SU-DHL-6 (cell line): ENCODE data around the gene CNNM1.

ENCODE experiments used
- H2AFZ ChIP-seq: fragments of 200-600 bp; sonication (generic); 2 replicates; pipeline ENCODE4 v1.6.1; 2014; ENCODE audit warnings: low read depth, mild to moderate bottlenecking, moderate library complexity, mixed read lengths, antibody characterized with exemption, low read length; ENCODE audit not compliant: severe bottlenecking
- H3F3A ChIP-seq: fragments of 200-600 bp; shearing (Covaris generic); 2 replicates; pipeline ENCODE4 v1.6.0; 2016; ENCODE audit warnings: antibody characterized with exemption, mild to moderate bottlenecking; ENCODE audit not compliant: insufficient read depth
- H3K27ac ChIP-seq: fragments of 200-600 bp; sonication (generic); 2 replicates; pipeline ENCODE4 v1.5.1; 2016; ENCODE audit warnings: low read depth, mild to moderate bottlenecking, low read length, moderate library complexity, mixed read lengths
- H3K27me3 ChIP-seq: fragments of 200-600 bp; sonication (generic), shearing (Covaris generic); 2 replicates; pipeline ENCODE4 v1.6.0; 2014; ENCODE audit warnings: mild to moderate bottlenecking, low read length
- H3K36me3 ChIP-seq: fragments of 200-600 bp; sonication (generic); 2 replicates; pipeline ENCODE4 v1.6.1; 2014; ENCODE audit warnings: mild to moderate bottlenecking, low read length, mixed read lengths
- H3K4me2 ChIP-seq: fragments of 300-600, 200-600 bp; shearing (Covaris generic), sonication (generic); 2 replicates; pipeline ENCODE4 v1.6.0; 2014; ENCODE audit warnings: low read length, low read depth, mild to moderate bottlenecking; ENCODE audit not compliant: poor library complexity, severe bottlenecking
- H3K4me3 ChIP-seq: fragments of 200-600 bp; sonication (generic); 2 replicates; pipeline ENCODE4 v1.5.1; 2014; ENCODE audit warnings: antibody characterized with exemption, low read length, mild to moderate bottlenecking, mixed read lengths; ENCODE audit not compliant: insufficient read depth, poor library complexity, severe bottlenecking
- H3K79me2 ChIP-seq: fragments of 200-600 bp; sonication (generic); 2 replicates; pipeline ENCODE4 v1.6.1; 2014; ENCODE audit warnings: mild to moderate bottlenecking, low read length, moderate library complexity; ENCODE audit not compliant: insufficient read depth
- H3K9ac ChIP-seq: fragments of 200-600 bp; sonication (generic); 2 replicates; pipeline ENCODE4 v1.7.0; 2014; ENCODE audit warnings: mild to moderate bottlenecking, low read length
- H3K9me2 ChIP-seq: fragments of 200-600 bp; sonication (generic); replicated peaks from 2 replicates; pipeline ENCODE4 v1.6.1; 2014; ENCODE audit warnings: low read length; ENCODE audit not compliant: insufficient read depth
- H3K9me3 ChIP-seq: fragments of 200-600 bp; sonication (generic); 2 replicates; pipeline ENCODE4 v1.6.1; 2014; ENCODE audit warnings: low read length, mixed read lengths; ENCODE audit not compliant: insufficient read depth
- H4K20me1 ChIP-seq: fragments of 200-600 bp; sonication (generic); 2 replicates; pipeline ENCODE4 v1.6.1; 2014; ENCODE audit warnings: low read depth, mild to moderate bottlenecking, antibody characterized with exemption, low read length, moderate library complexity, mixed read lengths
- EZH2phosphoT487 ChIP-seq: fragments of 200-600 bp; sonication (generic), shearing (Covaris generic); conservative IDR thresholded peaks from 2 replicates; pipeline ENCODE4 v1.6.1; 2018; ENCODE audit warnings: mild to moderate bottlenecking, antibody characterized with exemption, low read length, moderate library complexity, mixed read lengths
- TF ChIP-seq, protein P1 (sequence below): fragments of 200-600 bp; sonication (generic); IDR thresholded peaks from one replicate; pipeline ENCODE4 v1.5.1; 2017; ENCODE audit warnings: antibody characterized with exemption, mild to moderate bottlenecking, low read length, moderate library complexity; ENCODE audit not compliant: insufficient read depth, poor library complexity, severe bottlenecking

The CNNM1 gene

DNA sequence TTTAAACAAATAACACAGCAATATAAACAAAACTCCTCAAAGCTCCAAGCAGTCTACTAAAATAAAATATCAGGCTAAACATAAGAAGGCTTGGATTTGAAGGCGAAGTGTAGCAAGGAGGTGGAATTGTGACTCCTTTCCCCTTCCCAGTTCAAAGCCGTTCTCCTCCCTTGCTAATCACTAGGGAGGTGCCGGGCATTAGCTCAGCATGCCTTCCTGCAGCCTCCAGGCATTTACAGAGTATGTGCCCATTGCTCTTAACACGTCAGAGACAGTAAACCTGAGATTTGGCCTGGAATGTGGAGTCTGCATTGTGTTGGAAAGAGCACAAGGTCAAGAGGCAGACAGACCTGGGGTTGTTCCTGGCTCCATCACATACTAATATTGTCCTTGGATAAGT is 15.6 kb downstream of the CNNM1 start:
- Histone ChIP-seq H3K79me2 (no peaks in the 10 kb centered on the region), H4K20me1 (no peaks in the 10 kb centered on the region), H3K9ac (no peak overlapping the region), H3K36me3 (no peaks in the 10 kb centered on the region), H3F3A (no peaks in the 10 kb centered on the region), H3K27me3 (no peaks in the 10 kb centered on the region), H3K27ac (no peak overlapping the region), H3K9me3 (no peaks in the 10 kb centered on the region), H2AFZ (no peak overlapping the region), H3K9me2 (no peaks in the 10 kb centered on the region), H3K4me3 (no peak overlapping the region), H3K4me2 (no peak overlapping the region)
- no peak for TF ChIP-seq EZH2phosphoT487
- TF ChIP-seq, protein P1, sequence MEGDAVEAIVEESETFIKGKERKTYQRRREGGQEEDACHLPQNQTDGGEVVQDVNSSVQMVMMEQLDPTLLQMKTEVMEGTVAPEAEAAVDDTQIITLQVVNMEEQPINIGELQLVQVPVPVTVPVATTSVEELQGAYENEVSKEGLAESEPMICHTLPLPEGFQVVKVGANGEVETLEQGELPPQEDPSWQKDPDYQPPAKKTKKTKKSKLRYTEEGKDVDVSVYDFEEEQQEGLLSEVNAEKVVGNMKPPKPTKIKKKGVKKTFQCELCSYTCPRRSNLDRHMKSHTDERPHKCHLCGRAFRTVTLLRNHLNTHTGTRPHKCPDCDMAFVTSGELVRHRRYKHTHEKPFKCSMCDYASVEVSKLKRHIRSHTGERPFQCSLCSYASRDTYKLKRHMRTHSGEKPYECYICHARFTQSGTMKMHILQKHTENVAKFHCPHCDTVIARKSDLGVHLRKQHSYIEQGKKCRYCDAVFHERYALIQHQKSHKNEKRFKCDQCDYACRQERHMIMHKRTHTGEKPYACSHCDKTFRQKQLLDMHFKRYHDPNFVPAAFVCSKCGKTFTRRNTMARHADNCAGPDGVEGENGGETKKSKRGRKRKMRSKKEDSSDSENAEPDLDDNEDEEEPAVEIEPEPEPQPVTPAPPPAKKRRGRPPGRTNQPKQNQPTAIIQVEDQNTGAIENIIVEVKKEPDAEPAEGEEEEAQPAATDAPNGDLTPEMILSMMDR: no peak

DNA sequence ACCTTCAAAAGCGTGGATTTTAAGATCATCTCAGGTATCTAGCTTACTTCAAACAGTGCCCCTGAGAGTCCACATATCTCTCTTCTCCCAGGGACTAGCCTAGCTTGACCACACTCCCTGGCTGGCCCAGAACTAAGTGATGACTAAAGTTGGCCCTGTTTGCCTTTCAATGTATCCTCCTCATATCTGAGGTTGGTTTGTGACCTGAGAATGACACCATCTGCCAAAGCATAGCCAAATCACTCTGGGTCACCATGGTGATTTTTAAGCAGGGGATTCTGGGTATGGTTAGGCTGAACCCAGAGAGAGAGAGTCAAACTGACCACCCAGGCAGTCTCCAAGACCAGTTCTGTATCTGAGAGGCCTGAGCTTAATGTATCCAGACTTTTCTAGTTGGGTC is 16.2 kb downstream of the CNNM1 start:
- H3K9ac ChIP-seq: no peak overlapping the region
- no peaks in the 10 kb centered on the region for H4K20me1 ChIP-seq
- H3K27ac ChIP-seq: no peak overlapping the region
- H3K9me3 ChIP-seq: no peaks in the 10 kb centered on the region
- H3F3A ChIP-seq: no peaks in the 10 kb centered on the region
- no peaks in the 10 kb centered on the region for H3K9me2 ChIP-seq
- no peaks in the 10 kb centered on the region for H3K27me3 ChIP-seq
- no peak overlapping the region for H2AFZ ChIP-seq
- H3K4me3 ChIP-seq: no peak overlapping the region
- TF ChIP-seq EZH2phosphoT487: no peak
- TF ChIP-seq, protein P1: no peak
- no peaks in the 10 kb centered on the region for H3K36me3 ChIP-seq
- H3K4me2 ChIP-seq: no peak overlapping the region
- no peaks in the 10 kb centered on the region for H3K79me2 ChIP-seq

DNA sequence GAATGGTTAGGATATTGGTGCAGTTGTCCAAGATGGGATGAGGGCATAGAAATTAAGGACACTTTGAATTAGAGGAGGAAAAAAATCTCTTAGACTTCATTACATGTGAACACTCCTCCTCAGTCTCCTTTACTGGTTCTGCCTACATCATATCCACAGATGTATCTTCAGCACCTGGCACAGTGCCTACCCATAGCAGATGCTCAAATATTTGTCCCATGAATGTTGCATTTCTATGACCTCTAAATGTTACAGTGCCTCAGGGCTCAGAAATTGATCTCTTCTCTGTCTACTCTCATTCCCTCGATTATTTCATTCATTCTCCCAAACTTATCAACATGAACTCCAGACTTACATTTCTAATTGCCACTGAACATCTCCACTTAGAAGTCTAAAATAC is 17.1 kb downstream of the CNNM1 start:
- no peak overlapping the region for H3K27ac ChIP-seq
- H3K9ac ChIP-seq: no peak overlapping the region
- H3F3A ChIP-seq: no peaks in the 10 kb centered on the region
- H2AFZ ChIP-seq: no peak overlapping the region
- no peaks in the 10 kb centered on the region for H3K9me2 ChIP-seq
- no peaks in the 10 kb centered on the region for H4K20me1 ChIP-seq
- H3K79me2 ChIP-seq: no peaks in the 10 kb centered on the region
- no peaks in the 10 kb centered on the region for H3K9me3 ChIP-seq
- H3K36me3 ChIP-seq: no peaks in the 10 kb centered on the region
- no peak overlapping the region for H3K4me3 ChIP-seq
- no peak overlapping the region for H3K4me2 ChIP-seq
- TF ChIP-seq, protein P1: no peak
- no peak for TF ChIP-seq EZH2phosphoT487
- no peaks in the 10 kb centered on the region for H3K27me3 ChIP-seq
